Upper lobe of left lung (tissue), 4 donors: ENCODE measurements around the gene ATRNL1.
A peak's percentile ranks its signal among the peaks of the same experiment; 100 is the strongest.

ENCODE experiments used
- CTCF ChIP-seq, 6 experiments: fragments of 450-650 bp in 4 of 6; fragments of 200-600 bp in 2 of 6; sonication (generic) in 2 of 6; IDR thresholded peaks; one replicate each; pipeline ENCODE4 v1.5.1; 2016 to 2019; ENCODE audit warnings: antibody characterized with exemption in 6 of 6
- POLR2A ChIP-seq, 4 donors: fragments of 450-650 bp; IDR thresholded peaks; one replicate each; pipeline ENCODE4 v1.5.1; 2016 to 2017; ENCODE audit warnings: antibody characterized with exemption in 4 of 4, mild to moderate bottlenecking in 2 of 4

- TF ChIP-seq POLR2A (IDR thresholded peaks at IDR 0.05): no peak
- peak in 2 of 6 experiments; percentile 30 to 31 for TF ChIP-seq CTCF (IDR thresholded peaks at IDR 0.05)
Observed at GRCh38 chr10:115417585-115418265, 324.6 kb downstream of the ATRNL1 start.
